B cell (primary cell): ENCODE data around the gene SULT1A2. TPM values are rescaled to one million over a fixed set of nuclear protein-coding genes. Genes with fewer than 3 reads are reported as not detected.

Source experiments
- ATAC-seq: fragments of 200-7000 bp; cut with Tn5 transposase; one replicate; pipeline ENCODE4 v1.10.0; 2021; ENCODE audit warnings: low read depth, mild to moderate bottlenecking, moderate number of reproducible peaks, moderate library complexity
- CTCF ChIA-PET: fragments of 350-600 bp; sonication (Branson Sonifier 250); formaldehyde crosslinking; loops from one replicate; lab custom pipeline; 2021; ENCODE audit warnings: antibody characterized with exemption, inconsistent platforms; lab: Charles Lee
- POLR2A ChIA-PET: fragments of 350-600 bp; sonication (Branson Sonifier 250); formaldehyde crosslinking; loops from one replicate; lab custom pipeline; 2021; ENCODE audit warnings: antibody characterized with exemption; lab: Charles Lee
- DNase-seq: peaks from one replicate; pipeline ENCODE4 v3.0.0; 2013
- H2AFZ ChIP-seq: 2 replicates; pipeline ENCODE4 v1.6.1; 2012; ENCODE audit warnings: mild to moderate bottlenecking, low read depth, low read length; ENCODE audit not compliant: insufficient read depth, poor library complexity, severe bottlenecking
- H3K27ac ChIP-seq, 2 donors: 1 replicate in 1 of 2; 2 replicates in 1 of 2; pipeline ENCODE4 v1.5.1; 2012 to 2013; ENCODE audit warnings: low read length in 2 of 2, mild to moderate bottlenecking in 2 of 2, moderate library complexity in 1 of 2
- H3K27me3 ChIP-seq, 4 experiments: fragments of 200-600 bp in 1 of 4; sonication (generic) in 1 of 4; replicated peaks in 1 of 4; 1 replicate in 2 of 4; 2 replicates in 2 of 4; pipeline versions ENCODE4 v1.6.1 to v1.7.0; 2013 to 2016; ENCODE audit warnings: low read length in 3 of 4, mild to moderate bottlenecking in 2 of 4, mixed read lengths in 1 of 4, moderate library complexity in 1 of 4; ENCODE audit not compliant: insufficient read depth in 4 of 4, control insufficient read depth in 3 of 4; ENCODE audit errors: control extremely low read depth in 1 of 4
- H3K36me3 ChIP-seq, 2 experiments: replicated peaks in 1 of 2; 1 replicate in 1 of 2; 2 replicates in 1 of 2; pipeline versions ENCODE4 v1.6.1 to v1.7.1; 2013; ENCODE audit warnings: low read length in 1 of 2; ENCODE audit not compliant: insufficient read depth in 2 of 2, control insufficient read depth in 1 of 2; ENCODE audit errors: control extremely low read depth in 1 of 2, extremely low read depth in 1 of 2
- H3K4me1 ChIP-seq, 2 donors: fragments of 200-600 bp in 1 of 2; sonication (generic) in 1 of 2; 1 replicate in 1 of 2; 2 replicates in 1 of 2; pipeline versions ENCODE4 v1.5.1 to v1.6.1; 2013 to 2017; ENCODE audit warnings: low read length in 2 of 2; ENCODE audit not compliant: control insufficient read depth in 2 of 2, insufficient read depth in 2 of 2
- H3K4me2 ChIP-seq: replicated peaks from 2 replicates; pipeline ENCODE3; 2012; ENCODE audit warnings: mild to moderate bottlenecking, low read depth, low read length; ENCODE audit not compliant: poor library complexity, severe bottlenecking
- H3K4me3 ChIP-seq, 5 experiments: fragments of 200-600 bp in 1 of 5; sonication (generic) in 1 of 5; 1 replicate in 3 of 5; 2 replicates in 2 of 5; pipeline versions ENCODE4 v1.5.1 to v1.7.0; 2011 to 2016; ENCODE audit warnings: low read length in 4 of 5, mild to moderate bottlenecking in 4 of 5, low read depth in 2 of 5, control low read depth in 1 of 5, moderate library complexity in 1 of 5; ENCODE audit not compliant: insufficient read depth in 1 of 5; ENCODE audit errors: control extremely low read depth in 1 of 5, extremely low read depth in 1 of 5
- H3K79me2 ChIP-seq: fragments of 200-600 bp; sonication (generic); one replicate; pipeline ENCODE4 v1.6.0; 2016; ENCODE audit warnings: low read length; ENCODE audit not compliant: control insufficient read depth, insufficient read depth
- H3K9ac ChIP-seq: fragments of 200-600 bp; sonication (generic); 2 replicates; pipeline ENCODE4 v1.6.1; 2017; ENCODE audit warnings: mild to moderate bottlenecking, low read length, moderate library complexity
- H3K9me3 ChIP-seq, 3 donors: one replicate each; pipeline versions ENCODE4 v1.6.1 to v1.7.1; 2013; ENCODE audit warnings: low read length in 2 of 3; ENCODE audit not compliant: control insufficient read depth in 2 of 3, insufficient read depth in 1 of 3; ENCODE audit errors: control extremely low read depth in 1 of 3
- H4K20me1 ChIP-seq: 2 replicates; pipeline ENCODE4 v1.6.0; 2012; ENCODE audit warnings: mild to moderate bottlenecking, low read length; ENCODE audit not compliant: insufficient read depth, control insufficient read depth, poor library complexity, severe bottlenecking
- H3K27ac Mint-ChIP-seq: one replicate; pipeline ENCODE4 v1.8.0; 2021; ENCODE audit warnings: mixed read lengths
- H3K27me3 Mint-ChIP-seq: one replicate; pipeline ENCODE4 v1.8.0; 2021; ENCODE audit warnings: mixed read lengths
- H3K4me1 Mint-ChIP-seq: one replicate; pipeline ENCODE4 v1.8.0; 2021; ENCODE audit warnings: mixed read lengths
- H3K4me3 Mint-ChIP-seq: one replicate; pipeline ENCODE4 v1.8.0; 2021; ENCODE audit warnings: mixed read lengths
- H3K9me3 Mint-ChIP-seq: one replicate; pipeline ENCODE4 v1.8.0; 2022; ENCODE audit warnings: mixed read lengths; ENCODE audit not compliant: insufficient read depth
- CTCF ChIP-seq: fragments of 200-600 bp; IDR thresholded peaks from one replicate; pipeline ENCODE4 v1.8.0; 2022; ENCODE audit warnings: antibody characterized with exemption, mild to moderate bottlenecking
- EZH2 ChIP-seq: IDR thresholded peaks from 2 replicates; pipeline ENCODE4 v1.6.1; 2012; ENCODE audit warnings: borderline replicate concordance, low read depth, mild to moderate bottlenecking, moderate library complexity, low read length; ENCODE audit not compliant: insufficient read depth, poor library complexity, severe bottlenecking
- WGBS: methylation state at CpG from one replicate; pipeline ENCODE4 v1.1.5; 2013; ENCODE audit warnings: missing lambda C conversion rate; ENCODE audit not compliant: insufficient coverage; 5-methylcytosine and 5-hydroxymethylcytosine counted together
- intact Hi-C: fragments of 100-400 bp; cut with micrococcal nuclease; formaldehyde crosslinking; loops from one replicate; pipeline ENCODE4 v1.10.0; 2022
- polyA plus RNA-seq: library from polyadenylated mRNA; depleted of rRNA; stranded (reverse); fragments of >200 nt; gene quantifications from 2 replicates; pipeline ENCODE4 v1.2.3, GENCODE V29; 2012
- total RNA-seq, 2 donors: library from RNA; stranded (reverse); fragments of 120-200 nt in 1 of 2; gene quantifications; 1 replicate in 1 of 2; 2 replicates in 1 of 2; pipeline versions ENCODE4 v1.2.3 to v1.2.4, GENCODE V29; 2013 to 2022

The SULT1A2 gene
- total and polyA plus RNA-seq, 2 donors (not counting 1 experiment from before 2014, with no cell fraction given), result 0.32 TPM; not detected in 1

- Mint-ChIP-seq H3K27me3 (no peaks in the 10 kb centered on the region), H3K27ac (no peak overlapping the region), H3K9me3 (no peaks in the 10 kb centered on the region), H3K4me1 (peaks cover 2% of the 10 kb centered on the region), H3K4me3 (no peak overlapping the region)
- Histone ChIP-seq H3K79me2 (no peaks in the 10 kb centered on the region), H3K36me3 (peaks cover 3 to 20% of the 10 kb centered on the region in 2 experiments), H3K27ac (no peak overlapping the region), H4K20me1 (no peaks in the 10 kb centered on the region), H3K9ac (no peak overlapping the region), H3K4me2 (no peak overlapping the region), H2AFZ (no peak overlapping the region), H3K4me1 (no peaks in the 10 kb centered on the region), H3K27me3 (no peaks in the 10 kb centered on the region), H3K4me3 (no peak overlapping the region), H3K9me3 (no peaks in the 10 kb centered on the region)
- no peak for DNase-seq
- TF ChIP-seq EZH2 (no peak), CTCF (no peak)
- intact Hi-C loops, result no loop called here
- no peak for ATAC-seq
- ChIA-PET POLR2A (no interaction called here), CTCF (no interaction called here)
- WGBS, result 98% methylated on average over 5 of the region's 13 CpGs
Measured at GRCh38 chr16:28592979-28593553, 3.8 kb downstream of the SULT1A2 start.

- Mint-ChIP-seq H3K27me3 (no peaks in the 10 kb centered on the region), H3K4me3 (no peak overlapping the region), H3K9me3 (no peaks in the 10 kb centered on the region), H3K27ac (no peak overlapping the region), H3K4me1 (no peaks in the 10 kb centered on the region)
- no peak for TF ChIP-seq CTCF
- TF ChIP-seq EZH2, result no peak
- intact Hi-C loops, result no loop called here
- Histone ChIP-seq H3K79me2 (no peaks in the 10 kb centered on the region), H3K27ac (no peak overlapping the region), H3K9me3 (no peaks in the 10 kb centered on the region), H3K4me1 (no peaks in the 10 kb centered on the region), H2AFZ (no peak overlapping the region), H3K27me3 (no peaks in the 10 kb centered on the region), H4K20me1 (no peaks in the 10 kb centered on the region), H3K9ac (no peak overlapping the region), H3K4me3 (no peak overlapping the region), H3K36me3 (peaks cover 3 to 23% of the 10 kb centered on the region in 2 experiments), H3K4me2 (no peak overlapping the region)
- WGBS, result 100% methylated on average over 4 of the region's 5 CpGs
- ChIA-PET CTCF (no interaction called here), POLR2A (no interaction called here)
- DNase-seq, result no peak
- no peak for ATAC-seq
Measured at GRCh38 chr16:28592511-28592910, 4.3 kb downstream of the SULT1A2 start.
